GM19193 (cell line): ENCODE data around the gene NUP88.

Experiments
- POLR2A ChIP-seq: IDR thresholded peaks from 4 replicates; pipeline ENCODE4 v1.6.1; 2011; ENCODE audit not compliant: insufficient read depth, insufficient read length; ENCODE audit errors: extremely low read depth

NUP88 gene

GRCh38 chr17:5429191-5429887 is 9.9 kb upstream of the NUP88 start:
- no peak for TF ChIP-seq POLR2A

GRCh38 chr17:5425826-5426225 is 6.4 kb upstream of the NUP88 start:
- TF ChIP-seq POLR2A, result no peak

- TF ChIP-seq POLR2A, result no peak
Observed at GRCh38 chr17:5424909-5425308, 5.4 kb upstream of the NUP88 start.

GRCh38 chr17:5422505-5422904 is 3.0 kb upstream of the NUP88 start:
- TF ChIP-seq POLR2A, result no peak

- TF ChIP-seq POLR2A, result peak; percentile 88
Observed at GRCh38 chr17:5419959-5420653, 644 bp upstream of the NUP88 start, which contains the start of gene RPAIN. RPAIN (plus strand) TSS chr17:5420182; CDS start chr17:5420211, 29 bp downstream.

GRCh38 chr17:5418858-5419355 is 555 bp downstream of the NUP88 start:
- no peak for TF ChIP-seq POLR2A

- no peak for TF ChIP-seq POLR2A
Observed at GRCh38 chr17:5416901-5417300, 2.6 kb downstream of the NUP88 start.

- TF ChIP-seq POLR2A, result no peak
Observed at GRCh38 chr17:5413682-5414081, 5.8 kb downstream of the NUP88 start.

- TF ChIP-seq POLR2A, result no peak
Observed at GRCh38 chr17:5410594-5411272, 8.7 kb downstream of the NUP88 start.

GRCh38 chr17:5408186-5408585 is 11.3 kb downstream of the NUP88 start:
- no peak for TF ChIP-seq POLR2A

- no peak for TF ChIP-seq POLR2A
Observed at GRCh38 chr17:5405400-5405799, 14.1 kb downstream of the NUP88 start.

- no peak for TF ChIP-seq POLR2A
Observed at GRCh38 chr17:5399767-5400166, 19.7 kb downstream of the NUP88 start.

GRCh38 chr17:5396612-5397011 is 22.9 kb downstream of the NUP88 start:
- no peak for TF ChIP-seq POLR2A

- no peak for TF ChIP-seq POLR2A
Observed at GRCh38 chr17:5391678-5392077, 27.8 kb downstream of the NUP88 start.

GRCh38 chr17:5381542-5381941 is 37.9 kb downstream of the NUP88 start:
- TF ChIP-seq POLR2A, result no peak
